Kidney (tissue), 14 donors: ENCODE data around the gene RNF208. TPM values are rescaled to one million over a fixed set of nuclear protein-coding genes. Genes with fewer than 3 reads are reported as not detected.

Experiments
- DNase-seq, 5 donors: peaks; one replicate each; pipeline ENCODE4 v3.0.0-alpha.2; 2013 to 2020
- FAIRE-seq: peaks from 2 replicates; lab custom pipeline; 2012; peaks lifted over from hg19 to GRCh38; lab: Jason Lieb, UNC
- H3K27ac ChIP-seq, 2 donors: one replicate each; pipeline ENCODE4 v1.7.0; 2013; ENCODE audit warnings: low read depth in 2 of 2, low read length in 2 of 2, inconsistent platforms in 1 of 2
- H3K27me3 ChIP-seq: one replicate; pipeline ENCODE4 v1.7.1; 2013; ENCODE audit warnings: low read length, inconsistent platforms; ENCODE audit not compliant: control insufficient read depth, insufficient read depth
- H3K36me3 ChIP-seq, 3 donors: one replicate each; pipeline versions ENCODE4 v1.7.0 to v1.7.1; 2013; ENCODE audit warnings: low read length in 3 of 3, control low read depth in 1 of 3, inconsistent platforms in 1 of 3; ENCODE audit not compliant: insufficient read depth in 3 of 3, control insufficient read depth in 2 of 3
- H3K4me1 ChIP-seq, 3 donors: one replicate each; pipeline versions ENCODE4 v1.7.0 to v1.7.1; 2013; ENCODE audit warnings: low read length in 3 of 3, inconsistent platforms in 1 of 3, low read depth in 1 of 3; ENCODE audit not compliant: control insufficient read depth in 2 of 3, insufficient read depth in 2 of 3
- H3K4me3 ChIP-seq, 3 donors: one replicate each; pipeline versions ENCODE4 v1.7.0 to v1.8.1; 2013; ENCODE audit warnings: low read length in 3 of 3, control low read depth in 1 of 3, inconsistent platforms in 1 of 3
- H3K9ac ChIP-seq, 3 donors: one replicate each; pipeline versions ENCODE4 v1.7.0 to v1.7.1; 2013; ENCODE audit warnings: low read length in 3 of 3, control low read depth in 1 of 3, inconsistent platforms in 1 of 3
- H3K9me3 ChIP-seq, 3 donors: one replicate each; pipeline versions ENCODE4 v1.7.0 to v1.7.1; 2013; ENCODE audit warnings: low read length in 3 of 3, control low read depth in 1 of 3, inconsistent platforms in 1 of 3; ENCODE audit not compliant: control insufficient read depth in 2 of 3, insufficient read depth in 1 of 3
- CTCF ChIP-seq: IDR thresholded peaks from 3 replicates; pipeline ENCODE4 v1.5.1; 2012; ENCODE audit warnings: mild to moderate bottlenecking, moderate library complexity, borderline replicate concordance; ENCODE audit not compliant: insufficient read depth; ENCODE audit errors: extremely low read depth
- intact Hi-C: fragments of 100-400 bp; cut with DNase I; formaldehyde crosslinking; loops from one replicate; pipeline ENCODE4 v1.11.1; 2022
- polyA plus RNA-seq: library from polyadenylated mRNA; stranded (reverse); fragments of 350-450 nt; fragmentation: Illumina TruSeq; extraction: RNeasy Lipid Tissue Mini Kit (QIAGEN cat#74804); gene quantifications from one replicate; pipeline ENCODE4 v1.2.3, GENCODE V29; 2014; ENCODE audit warnings: low read depth, low replicate concordance; ENCODE audit not compliant: insufficient read depth
- total RNA-seq: library from RNA; stranded (reverse); fragmentation: NEBNext Ultra II Directional; extraction: Animal tissue kit (Norgen Biotek cat#: 25700); gene quantifications from one replicate; pipeline ENCODE4 v1.2.1, GENCODE V29; 2021
- donor health status: control.
- donor health status: control.
- donor health status: control.
- donor health status: control.
- donor health status: control.
- donor health status: DM: yes; HTN: yes; CAD: no.
- donor health status: Normal renal cell carcinoma (clear cell type).

The RNF208 gene
- total and polyA plus RNA-seq, 2 donors from 2014 or later, result 7.0 to 22.8 TPM

GRCh38 chr9:137205126-137206069, 16.6 kb downstream of the RNF208 start, which contains the start of the genes NDOR1 and TMEM203:
Gene NDOR1 (plus strand): TSS chr9:137205700. CDS start chr9:137205778, 78 bp downstream.
Gene TMEM203 (minus strand): TSS chr9:137205648. CDS start chr9:137205414, 234 bp downstream.
- no peak for FAIRE-seq
- intact Hi-C loops, result no loop called here

GRCh38 chr9:137204731-137205125, 17.3 kb downstream of the RNF208 start:
- peak overlapping the region; percentile 91 to 97 (median 94) for H3K4me3 ChIP-seq
- no peak for FAIRE-seq
- DNase-seq, result no peak
- no peaks in the 10 kb centered on the region for H3K27me3 ChIP-seq
- no peak overlapping the region for H3K27ac ChIP-seq
- no peaks in the 10 kb centered on the region for H3K9me3 ChIP-seq
- intact Hi-C loops, result no loop called here
- H3K36me3 ChIP-seq, result no peaks in the 10 kb centered on the region
- peaks cover 3 to 37% (median 13%) of the 10 kb centered on the region in 3 donors for H3K4me1 ChIP-seq
- H3K9ac ChIP-seq, result peak overlapping the region; percentile 65 to 88 (median 78)
- TF ChIP-seq CTCF, result no peak

More at GRCh38 chr9:137205126-137206069, 16.6 kb downstream of the RNF208 start, which contains the start of the genes NDOR1 and TMEM203:
- no peak for TF ChIP-seq CTCF
- Histone ChIP-seq H3K4me1 (peaks cover 3 to 37% (median 13%) of the 10 kb centered on the region in 3 donors), H3K4me3 (peak within 1 kb of the TSS; percentile 91 to 97 (median 94)), H3K9ac (peak within 1 kb of the TSS; percentile 65 to 88 (median 78)), H3K9me3 (no peaks in the 10 kb centered on the region), H3K27ac (peak within 1 kb of the TSS; percentile 65 to 71), H3K36me3 (no peaks in the 10 kb centered on the region), H3K27me3 (no peaks in the 10 kb centered on the region)
- peak; percentile 92 to 97 (median 93) for DNase-seq

GRCh38 chr9:137202966-137203365, 19.1 kb downstream of the RNF208 start:
- no peaks in the 10 kb centered on the region for H3K36me3 ChIP-seq
- no peak overlapping the region for H3K9ac ChIP-seq
- H3K27me3 ChIP-seq, result no peaks in the 10 kb centered on the region
- no peak for DNase-seq
- intact Hi-C loops, result no loop called here
- H3K9me3 ChIP-seq, result no peaks in the 10 kb centered on the region
- no peak for TF ChIP-seq CTCF
- peaks cover 3 to 52% (median 16%) of the 10 kb centered on the region in 3 donors for H3K4me1 ChIP-seq
- no peak for FAIRE-seq
- H3K4me3 ChIP-seq, result no peak overlapping the region
- H3K27ac ChIP-seq, result no peak overlapping the region
